BJ (cell line): ENCODE measurements around the gene FXYD6. TPM values are rescaled to one million over a fixed set of nuclear protein-coding genes. Genes with fewer than 3 reads are reported as not detected.

Experiments used
- CTCF ChIA-PET: fragments of 350-600 bp; formaldehyde crosslinking; extraction: SDS; loops from one replicate; lab custom pipeline; 2021; ENCODE audit warnings: antibody characterized with exemption, inconsistent platforms; lab: Yijun Ruan, JAX
- POLR2A ChIA-PET: fragments of 300-600 bp; sonication (Branson Sonifier 250); formaldehyde crosslinking; extraction: SDS; loops from one replicate; lab custom pipeline; 2021; ENCODE audit warnings: antibody characterized with exemption; lab: Charles Lee
- DNase-seq: peaks from one replicate; pipeline ENCODE4 v3.0.0-alpha.2; 2011; ENCODE audit warnings: low read depth
- H3K27me3 ChIP-seq: 2 replicates; pipeline ENCODE4 v1.6.0; 2011; ENCODE audit warnings: low read length; ENCODE audit not compliant: control insufficient read depth, insufficient read depth
- H3K36me3 ChIP-seq: 2 replicates; pipeline ENCODE4 v1.5.1; 2011; ENCODE audit warnings: low read length; ENCODE audit not compliant: control insufficient read depth, insufficient read depth
- H3K4me3 ChIP-seq: 2 replicates; pipeline ENCODE4 v1.5.1; 2011; ENCODE audit warnings: low read depth, mild to moderate bottlenecking, control low read depth, low read length
- polyA plus RNA-seq: library from polyadenylated mRNA; depleted of rRNA; stranded (reverse); fragments of >200 nt; gene quantifications from 2 replicates; pipeline ENCODE4 v1.2.3, GENCODE V29; 2011
- TF ChIP-seq, protein P1 (sequence below): IDR thresholded peaks from 2 replicates; pipeline ENCODE4 v1.5.1; 2011; ENCODE audit warnings: low read depth, mild to moderate bottlenecking, control low read depth, inconsistent platforms, low read length, moderate library complexity; ENCODE audit not compliant: insufficient read depth

FXYD6 gene
- polyA plus RNA-seq, 1 experiment: not detected

DNA sequence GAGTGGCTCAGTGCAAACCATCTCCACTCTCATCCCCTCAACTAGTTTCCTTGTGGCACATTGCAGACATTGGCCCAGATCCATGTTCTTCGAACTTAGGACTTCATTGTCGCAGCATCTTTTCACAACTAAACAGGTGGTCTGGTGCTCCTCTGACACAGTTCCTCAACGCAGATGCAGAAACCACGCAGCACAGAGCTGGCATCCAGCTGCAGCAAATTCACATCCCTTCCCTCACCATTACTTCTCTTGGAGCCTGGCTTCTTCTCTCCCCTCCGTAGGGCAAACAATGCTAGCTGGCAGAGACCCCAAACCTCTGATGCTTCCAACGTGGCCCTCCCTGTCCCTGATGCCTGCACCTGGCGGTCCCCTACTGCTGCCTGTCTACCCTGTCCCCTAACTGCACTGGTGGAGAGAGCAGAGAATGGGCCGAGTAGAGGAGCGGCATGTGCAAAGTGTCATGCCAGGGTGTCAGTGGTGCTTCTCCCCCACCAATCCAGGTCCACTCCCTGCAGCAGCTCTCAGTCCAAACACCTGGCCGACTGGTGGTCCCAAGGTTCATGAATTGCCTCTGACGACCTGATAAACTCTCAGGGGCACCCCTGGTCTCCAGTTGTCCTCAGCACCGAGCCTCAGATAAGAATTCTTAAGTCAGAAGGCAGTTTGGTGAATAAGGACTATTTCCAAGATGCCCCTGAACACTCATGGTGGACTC lies 34.6 kb upstream of the FXYD6 start:
- no peaks in the 10 kb centered on the region for H3K36me3 ChIP-seq
- no peaks in the 10 kb centered on the region; the same call in none of the 2 replicates for H3K27me3 ChIP-seq
- CTCF ChIA-PET: interaction anchor here (1.2 kb wide), 1 partner anchor 8 kb away, joined by 3 read pairs; no protein-coding TSS in a partner anchor
- DNase-seq: no peak
- POLR2A ChIA-PET: no interaction called here
- no peak overlapping the region for H3K4me3 ChIP-seq
- TF ChIP-seq, protein P1, sequence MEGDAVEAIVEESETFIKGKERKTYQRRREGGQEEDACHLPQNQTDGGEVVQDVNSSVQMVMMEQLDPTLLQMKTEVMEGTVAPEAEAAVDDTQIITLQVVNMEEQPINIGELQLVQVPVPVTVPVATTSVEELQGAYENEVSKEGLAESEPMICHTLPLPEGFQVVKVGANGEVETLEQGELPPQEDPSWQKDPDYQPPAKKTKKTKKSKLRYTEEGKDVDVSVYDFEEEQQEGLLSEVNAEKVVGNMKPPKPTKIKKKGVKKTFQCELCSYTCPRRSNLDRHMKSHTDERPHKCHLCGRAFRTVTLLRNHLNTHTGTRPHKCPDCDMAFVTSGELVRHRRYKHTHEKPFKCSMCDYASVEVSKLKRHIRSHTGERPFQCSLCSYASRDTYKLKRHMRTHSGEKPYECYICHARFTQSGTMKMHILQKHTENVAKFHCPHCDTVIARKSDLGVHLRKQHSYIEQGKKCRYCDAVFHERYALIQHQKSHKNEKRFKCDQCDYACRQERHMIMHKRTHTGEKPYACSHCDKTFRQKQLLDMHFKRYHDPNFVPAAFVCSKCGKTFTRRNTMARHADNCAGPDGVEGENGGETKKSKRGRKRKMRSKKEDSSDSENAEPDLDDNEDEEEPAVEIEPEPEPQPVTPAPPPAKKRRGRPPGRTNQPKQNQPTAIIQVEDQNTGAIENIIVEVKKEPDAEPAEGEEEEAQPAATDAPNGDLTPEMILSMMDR: no peak

DNA sequence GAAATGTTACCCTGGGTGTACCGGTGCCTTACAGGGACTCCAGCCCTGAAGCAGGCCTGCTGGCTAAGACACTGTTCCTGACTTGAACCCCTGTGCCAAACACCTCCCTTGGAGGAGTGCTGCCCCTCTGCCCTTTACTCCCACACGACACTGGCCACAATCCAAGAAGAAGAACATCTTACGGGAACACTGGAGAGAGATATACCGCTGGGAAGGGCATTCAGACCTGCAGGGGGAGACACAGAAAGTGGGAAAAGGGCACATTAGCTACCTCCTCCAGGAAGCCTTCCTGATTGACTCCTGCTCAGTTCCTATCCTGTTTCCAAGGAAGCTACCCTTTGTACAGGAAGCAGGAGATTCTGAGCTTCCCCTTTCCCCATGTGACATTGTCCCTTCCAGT lies 34.1 kb upstream of the FXYD6 start:
- no peaks in the 10 kb centered on the region; the same call in none of the 2 replicates for H3K27me3 ChIP-seq
- CTCF ChIA-PET: interaction anchor here (1.2 kb wide), 1 partner anchor 9 kb away, joined by 3 read pairs; no protein-coding TSS in a partner anchor
- no peak for DNase-seq
- H3K36me3 ChIP-seq: no peaks in the 10 kb centered on the region
- TF ChIP-seq, protein P1: no peak
- H3K4me3 ChIP-seq: no peak overlapping the region
- POLR2A ChIA-PET: no interaction called here

DNA sequence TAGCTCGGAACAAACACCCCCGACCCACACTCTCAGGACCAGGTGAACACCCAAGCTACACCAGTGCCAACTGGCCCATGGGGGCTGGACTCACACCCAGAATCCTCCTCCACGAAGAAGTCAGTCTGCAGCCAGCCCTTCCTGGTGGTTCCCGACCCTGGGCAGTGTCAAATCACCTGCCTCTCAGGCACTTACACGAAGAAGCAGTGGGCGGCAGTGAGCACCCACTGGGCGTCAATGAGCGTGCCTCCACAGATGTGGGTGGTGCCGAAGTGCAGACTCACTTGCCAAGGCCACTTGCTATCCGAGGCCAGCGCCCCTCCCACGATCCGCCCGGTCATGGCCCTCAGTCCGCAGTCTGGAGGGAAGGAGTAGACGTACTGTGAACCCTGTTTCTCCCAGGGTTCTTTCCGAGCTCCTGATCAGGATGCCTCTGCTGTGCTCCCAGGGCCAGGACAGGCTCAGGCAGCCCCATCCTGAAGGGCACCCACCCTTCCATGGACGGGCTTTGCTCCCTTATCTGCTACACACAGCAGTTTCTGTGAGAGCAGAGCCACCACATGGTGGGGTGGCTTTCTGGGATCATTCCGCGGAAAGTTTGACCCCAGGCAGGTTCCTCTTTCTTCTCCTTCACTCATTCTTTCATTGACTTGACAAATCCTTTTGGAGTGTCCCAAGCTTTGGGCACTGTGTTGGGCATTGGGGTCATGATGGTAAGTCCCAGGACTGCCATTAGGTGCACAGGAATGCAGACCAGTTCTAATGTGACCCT lies 33.3 kb upstream of the FXYD6 start:
- ChIA-PET POLR2A (no interaction called here), CTCF (interaction anchor here (0.7 to 1.2 kb wide), 2 partner anchors 9 to 10 kb away, joined by 3 read pairs; no protein-coding TSS in a partner anchor)
- TF ChIP-seq, protein P1: no peak
- Histone ChIP-seq H3K27me3 (no peaks in the 10 kb centered on the region; the same call in none of the 2 replicates), H3K4me3 (no peak overlapping the region), H3K36me3 (no peaks in the 10 kb centered on the region)
- DNase-seq: no peak

DNA sequence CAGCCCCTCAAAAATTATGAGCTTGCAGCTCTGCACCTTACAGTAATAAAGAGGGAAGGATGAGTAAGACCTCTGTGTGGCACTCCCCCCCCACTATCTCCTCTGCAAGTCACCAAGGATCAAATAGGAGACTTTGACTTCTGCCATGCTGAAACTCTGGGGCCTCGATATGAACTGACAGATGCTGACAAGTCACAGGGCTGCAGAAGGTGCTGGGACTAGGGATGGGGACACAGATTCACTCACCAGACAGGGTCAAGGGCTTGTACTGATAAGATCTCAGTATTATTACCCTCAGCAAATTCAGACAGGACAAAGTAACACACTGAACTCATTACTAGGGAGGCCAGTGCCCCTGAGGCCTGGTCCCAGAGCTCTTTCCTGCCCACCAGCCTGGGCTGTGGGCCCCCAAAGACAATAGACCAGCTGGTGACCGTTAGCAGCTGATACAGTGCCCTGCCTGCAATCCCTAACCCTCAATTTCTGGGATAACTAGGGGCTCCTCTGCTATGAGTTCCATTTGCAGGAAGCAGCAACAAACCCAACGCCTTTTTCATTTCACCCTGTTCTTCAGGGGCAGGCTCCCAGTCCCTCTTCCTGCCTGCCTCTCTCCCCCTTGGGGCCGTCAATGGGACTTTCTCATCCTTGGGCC lies 32.6 kb upstream of the FXYD6 start:
- ChIA-PET POLR2A (no interaction called here), CTCF (interaction anchor here (0.7 kb wide), 1 partner anchor 9 kb away, joined by 3 read pairs; no protein-coding TSS in a partner anchor)
- Histone ChIP-seq H3K36me3 (no peaks in the 10 kb centered on the region), H3K27me3 (no peaks in the 10 kb centered on the region; the same call in 1 of the 2 replicates), H3K4me3 (no peak overlapping the region)
- no peak for DNase-seq
- TF ChIP-seq, protein P1: no peak
